Sigmoid colon (tissue), 7 donors: Measurements from ENCODE around the gene P2RX4. TPM values are rescaled to one million over a fixed set of nuclear protein-coding genes. Genes with fewer than 3 reads are reported as not detected.
"Not testable (repeated sequence)": the region's sequence is repeated elsewhere in the genome, so short reads cannot be mapped to it uniquely, and the experiment has no call there.

ENCODE experiments used
- DNase-seq: peaks from one replicate; pipeline ENCODE4 v3.0.0-alpha.2; 2019
- H3K27ac ChIP-seq, 4 donors: fragments of 200-600 bp; sonication (generic); one replicate each; pipeline ENCODE4 v1.5.1; 2016 to 2019; ENCODE audit warnings: mild to moderate bottlenecking in 1 of 4
- H3K27me3 ChIP-seq, 3 donors: fragments of 200-600 bp; sonication (generic); one replicate each; pipeline ENCODE4 v1.5.1; 2019; ENCODE audit warnings: mild to moderate bottlenecking in 1 of 3
- H3K36me3 ChIP-seq, 4 donors: fragments of 200-600 bp; sonication (generic); one replicate each; pipeline ENCODE4 v1.5.1; 2016 to 2019
- H3K4me1 ChIP-seq, 4 donors: fragments of 200-600 bp; sonication (generic); one replicate each; pipeline ENCODE4 v1.5.1; 2017 to 2019
- H3K4me3 ChIP-seq, 4 donors: fragments of 200-600 bp; sonication (generic); one replicate each; pipeline ENCODE4 v1.5.1; 2017 to 2019; ENCODE audit warnings: mild to moderate bottlenecking in 2 of 4, moderate library complexity in 1 of 4
- H3K9me3 ChIP-seq, 4 donors: fragments of 200-600 bp in 3 of 4; sonication (generic) in 3 of 4; one replicate each; pipeline versions ENCODE4 v1.5.1 to v1.6.1; 2013 to 2019
- EP300 ChIP-seq, 4 donors: sonication (generic); formaldehyde crosslinking; IDR thresholded peaks; one replicate each; pipeline ENCODE4 v1.6.1; 2017; ENCODE audit warnings: antibody characterized with exemption in 4 of 4
- POLR2A ChIP-seq, 2 donors: fragments of 450-650 bp; IDR thresholded peaks; one replicate each; pipeline ENCODE4 v1.6.1; 2016; ENCODE audit warnings: antibody characterized with exemption in 2 of 2, mild to moderate bottlenecking in 2 of 2, moderate library complexity in 2 of 2
- POLR2AphosphoS5 ChIP-seq, 4 donors: sonication (generic); formaldehyde crosslinking; IDR thresholded peaks; one replicate each; pipeline ENCODE4 v1.6.1; 2017; ENCODE audit warnings: antibody characterized with exemption in 4 of 4
- WGBS, 2 donors: extraction: QIAGEN DNeasy Blood & Tissue Kit; methylation state at CpG; one replicate each; pipeline ENCODE4 v1.1.7; 2013; 5-methylcytosine and 5-hydroxymethylcytosine counted together
- intact Hi-C: fragments of 100-400 bp; cut with DNase I; formaldehyde crosslinking; loops from one replicate; pipeline ENCODE4 v1.15.1; 2023
- polyA plus RNA-seq, 3 donors: library from polyadenylated mRNA; stranded (reverse); fragments of 200-250 nt; gene quantifications; one replicate each; pipeline ENCODE4 v1.2.3, GENCODE V29; 2013
- total RNA-seq, 4 donors: library from RNA; depleted of rRNA; stranded (reverse); fragments of >200 nt; gene quantifications; one replicate each; pipeline ENCODE4 v1.1.0, GENCODE V29; 2016
- TF ChIP-seq, protein P1 (sequence below), 4 experiments: fragments of 450-650 bp in 3 of 4; fragments of 200-600 bp in 1 of 4; IDR thresholded peaks; one replicate each; pipeline ENCODE4 v1.5.1; 2016 to 2019; ENCODE audit warnings: antibody characterized with exemption in 4 of 4, mild to moderate bottlenecking in 3 of 4, moderate library complexity in 2 of 4
- donor health status: healthy with polysubstance abuse.
- donor health status: Bipolar disorder and iron deficiency.
- donor health status: healthy.

P2RX4 gene, protein sequence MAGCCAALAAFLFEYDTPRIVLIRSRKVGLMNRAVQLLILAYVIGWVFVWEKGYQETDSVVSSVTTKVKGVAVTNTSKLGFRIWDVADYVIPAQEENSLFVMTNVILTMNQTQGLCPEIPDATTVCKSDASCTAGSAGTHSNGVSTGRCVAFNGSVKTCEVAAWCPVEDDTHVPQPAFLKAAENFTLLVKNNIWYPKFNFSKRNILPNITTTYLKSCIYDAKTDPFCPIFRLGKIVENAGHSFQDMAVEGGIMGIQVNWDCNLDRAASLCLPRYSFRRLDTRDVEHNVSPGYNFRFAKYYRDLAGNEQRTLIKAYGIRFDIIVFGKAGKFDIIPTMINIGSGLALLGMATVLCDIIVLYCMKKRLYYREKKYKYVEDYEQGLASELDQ
- total RNA-seq (10 to 100 TPM; 26.0 to 36.9 (median 33.6) TPM), polyA plus RNA-seq (10 to 100 TPM; 37.9 to 84.4 (median 53.5) TPM)

DNA sequence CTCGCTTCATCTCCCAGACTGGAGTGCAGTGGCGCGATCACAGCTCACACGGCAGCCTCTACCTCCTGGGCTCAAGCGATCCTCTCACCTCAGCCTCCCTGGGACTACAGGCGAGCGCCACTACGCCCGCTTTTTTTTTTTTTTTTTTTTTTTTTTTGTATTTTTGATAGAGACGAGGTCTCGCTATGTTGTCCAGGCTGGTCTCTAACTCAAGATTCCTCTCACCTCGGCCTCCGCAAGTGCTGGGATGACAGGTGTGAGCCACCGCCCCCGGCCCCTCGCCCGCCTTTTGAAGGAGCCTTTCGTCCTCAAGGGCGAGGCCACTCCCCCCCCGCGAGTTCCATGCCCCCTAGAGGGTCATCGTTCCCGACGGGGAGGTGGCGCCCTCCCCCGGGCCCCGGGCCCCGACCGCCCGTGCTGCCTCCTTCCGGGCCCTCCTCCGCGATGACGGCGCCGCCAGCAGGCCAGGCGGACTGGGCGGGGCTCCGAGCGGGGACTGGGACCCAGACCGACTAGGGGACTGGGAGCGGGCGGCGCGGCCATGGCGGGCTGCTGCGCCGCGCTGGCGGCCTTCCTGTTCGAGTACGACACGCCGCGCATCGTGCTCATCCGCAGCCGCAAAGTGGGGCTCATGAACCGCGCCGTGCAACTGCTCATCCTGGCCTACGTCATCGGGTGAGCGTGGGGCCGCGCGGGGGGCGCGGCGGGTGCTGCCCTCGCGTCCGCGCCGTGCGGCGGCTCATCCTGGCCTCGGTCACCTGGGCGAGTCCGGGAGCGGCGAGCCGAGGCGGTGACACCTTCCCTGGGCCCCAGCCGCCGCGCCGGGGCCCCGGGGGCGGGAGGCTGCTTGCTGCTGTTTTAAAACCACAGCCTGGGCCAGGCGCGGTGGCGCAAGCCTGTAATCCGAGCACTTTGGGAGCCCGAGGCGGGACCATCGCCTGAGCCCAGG is at the start of gene P2RX4:
Gene P2RX4 (plus strand): TSS at position 506 of the 949 bp plus-strand sequence. CDS start 36 bp downstream, at position 542.
- H3K27me3 ChIP-seq, result no peaks in the 10 kb centered on the region
- H3K36me3 ChIP-seq, result peaks cover 0 to 4% (median 0%) of the 10 kb centered on the region in 4 donors
- peak; percentile 94 for DNase-seq
- H3K9me3 ChIP-seq, result no peaks in the 10 kb centered on the region
- 7% methylated on average over 97 of the region's 97 CpGs for WGBS, 2 donors
- peak within 1 kb of the TSS; percentile 62 to 73 (median 68) for H3K4me3 ChIP-seq
- peak within 1 kb of the TSS; percentile 89 to 91 (median 90) for H3K27ac ChIP-seq
- intact Hi-C loops, result loop anchor here (2.0 to 10.0 kb wide), 2 partner anchors 77 to 85 kb away; partner anchors contain the start of genes CAMKK2 and P2RX7
- H3K4me1 ChIP-seq, result peaks cover 0 to 21% (median 15%) of the 10 kb centered on the region in 4 donors
- TF ChIP-seq EP300 (IDR thresholded peaks at IDR 0.05), result no peak
- TF ChIP-seq POLR2AphosphoS5 (IDR thresholded peaks at IDR 0.05), result peak; percentile 66 to 94 (median 86)
- TF ChIP-seq, protein P1, sequence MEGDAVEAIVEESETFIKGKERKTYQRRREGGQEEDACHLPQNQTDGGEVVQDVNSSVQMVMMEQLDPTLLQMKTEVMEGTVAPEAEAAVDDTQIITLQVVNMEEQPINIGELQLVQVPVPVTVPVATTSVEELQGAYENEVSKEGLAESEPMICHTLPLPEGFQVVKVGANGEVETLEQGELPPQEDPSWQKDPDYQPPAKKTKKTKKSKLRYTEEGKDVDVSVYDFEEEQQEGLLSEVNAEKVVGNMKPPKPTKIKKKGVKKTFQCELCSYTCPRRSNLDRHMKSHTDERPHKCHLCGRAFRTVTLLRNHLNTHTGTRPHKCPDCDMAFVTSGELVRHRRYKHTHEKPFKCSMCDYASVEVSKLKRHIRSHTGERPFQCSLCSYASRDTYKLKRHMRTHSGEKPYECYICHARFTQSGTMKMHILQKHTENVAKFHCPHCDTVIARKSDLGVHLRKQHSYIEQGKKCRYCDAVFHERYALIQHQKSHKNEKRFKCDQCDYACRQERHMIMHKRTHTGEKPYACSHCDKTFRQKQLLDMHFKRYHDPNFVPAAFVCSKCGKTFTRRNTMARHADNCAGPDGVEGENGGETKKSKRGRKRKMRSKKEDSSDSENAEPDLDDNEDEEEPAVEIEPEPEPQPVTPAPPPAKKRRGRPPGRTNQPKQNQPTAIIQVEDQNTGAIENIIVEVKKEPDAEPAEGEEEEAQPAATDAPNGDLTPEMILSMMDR (IDR thresholded peaks at IDR 0.05), result no peak
- TF ChIP-seq POLR2A (IDR thresholded peaks at IDR 0.05), result peak; percentile 65 to 67

DNA sequence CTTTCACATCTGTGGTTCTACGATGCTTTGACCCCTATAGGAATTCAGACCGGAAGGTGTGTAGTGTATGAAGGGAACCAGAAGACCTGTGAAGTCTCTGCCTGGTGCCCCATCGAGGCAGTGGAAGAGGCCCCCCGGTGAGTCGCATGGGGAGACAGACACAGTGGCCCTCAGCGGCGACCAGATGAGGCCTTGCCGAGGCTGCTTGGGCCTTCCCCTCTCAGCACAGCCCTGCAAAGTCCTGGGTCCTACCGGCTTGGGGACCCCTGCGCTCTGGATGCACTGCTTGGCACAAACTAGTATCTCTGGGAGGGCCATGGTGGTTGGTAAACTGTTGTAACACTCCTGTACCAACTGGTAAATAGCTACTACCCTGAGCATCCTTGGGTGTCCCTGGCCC is 47.5 kb upstream of the P2RX4 start:
- no peaks in the 10 kb centered on the region for H3K4me1 ChIP-seq
- H3K36me3 ChIP-seq, result peaks cover 0 to 71% (median 2%) of the 10 kb centered on the region in 4 donors
- TF ChIP-seq, protein P1 (IDR thresholded peaks at IDR 0.05), result no peak
- TF ChIP-seq POLR2A (IDR thresholded peaks at IDR 0.05) (no peak), EP300 (IDR thresholded peaks at IDR 0.05) (no peak), POLR2AphosphoS5 (IDR thresholded peaks at IDR 0.05) (no peak)
- H3K9me3 ChIP-seq, result no peaks in the 10 kb centered on the region
- no peak overlapping the region for H3K27ac ChIP-seq
- no peak overlapping the region for H3K4me3 ChIP-seq
- intact Hi-C loops, result no loop called here
- H3K27me3 ChIP-seq, result no peaks in the 10 kb centered on the region
- no peak for DNase-seq
- WGBS, 2 donors, result 93 to 96% methylated on average over 10 of the region's 10 CpGs

DNA sequence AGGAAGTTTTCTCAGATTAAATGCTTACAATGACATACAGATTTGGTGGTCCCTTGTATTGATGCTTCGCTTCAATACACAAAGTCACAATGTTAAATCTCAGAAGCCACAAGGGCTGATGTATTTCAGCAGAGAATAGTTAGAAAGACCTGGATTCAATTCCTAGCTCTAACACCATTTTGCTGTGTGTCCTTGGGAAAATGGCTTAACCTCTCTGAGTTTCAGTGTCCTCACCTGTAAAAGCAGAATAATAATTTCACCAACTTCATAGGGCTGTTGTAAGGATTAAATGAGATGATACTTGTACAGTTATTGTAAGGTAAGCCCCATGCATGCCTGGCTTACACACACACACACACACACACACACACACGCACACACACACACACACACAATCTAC is 46.9 kb upstream of the P2RX4 start:
- no peak for DNase-seq
- TF ChIP-seq POLR2A (IDR thresholded peaks at IDR 0.05), result no peak
- TF ChIP-seq EP300 (IDR thresholded peaks at IDR 0.05), result no peak
- TF ChIP-seq, protein P1 (IDR thresholded peaks at IDR 0.05), result no peak
- TF ChIP-seq POLR2AphosphoS5 (IDR thresholded peaks at IDR 0.05), result no peak
- Histone ChIP-seq H3K4me3 (no peak overlapping the region), H3K9me3 (no peaks in the 10 kb centered on the region), H3K27me3 (no peaks in the 10 kb centered on the region), H3K4me1 (no peaks in the 10 kb centered on the region), H3K36me3 (peaks cover 0 to 70% (median 2%) of the 10 kb centered on the region in 4 donors), H3K27ac (no peak overlapping the region)
- WGBS, 2 donors, result 62 to 92% methylated on average over 2 of the region's 2 CpGs
- intact Hi-C loops, result no loop called here

DNA sequence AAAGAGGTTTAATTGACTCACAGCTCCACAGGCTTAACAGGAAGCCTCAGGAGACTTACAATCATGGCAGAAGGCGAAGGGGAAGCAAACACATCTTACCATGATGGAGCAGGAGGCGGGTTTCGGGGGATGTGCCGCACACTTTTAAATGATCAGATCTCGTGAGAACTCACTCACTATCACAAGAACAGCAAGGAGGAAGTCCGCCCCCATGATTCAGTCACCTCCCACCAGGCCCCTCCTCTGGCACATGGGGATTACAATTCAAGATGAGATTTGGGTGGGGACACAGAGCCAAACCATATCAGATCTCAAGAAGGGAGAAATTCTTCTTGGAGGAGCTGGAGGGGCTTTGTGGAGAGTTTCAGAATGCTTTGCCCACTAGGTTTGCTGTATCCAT is 45.1 kb upstream of the P2RX4 start:
- H3K4me1 ChIP-seq, H3K9me3 ChIP-seq, H3K4me3 ChIP-seq, intact Hi-C loops, H3K27me3 ChIP-seq, DNase-seq, H3K27ac ChIP-seq: not testable (repeated sequence)
- 96 to 97% methylated on average over 6 of the region's 6 CpGs for WGBS, 2 donors
- peaks cover 0 to 79% (median 2%) of the 10 kb centered on the region in 4 donors for H3K36me3 ChIP-seq

DNA sequence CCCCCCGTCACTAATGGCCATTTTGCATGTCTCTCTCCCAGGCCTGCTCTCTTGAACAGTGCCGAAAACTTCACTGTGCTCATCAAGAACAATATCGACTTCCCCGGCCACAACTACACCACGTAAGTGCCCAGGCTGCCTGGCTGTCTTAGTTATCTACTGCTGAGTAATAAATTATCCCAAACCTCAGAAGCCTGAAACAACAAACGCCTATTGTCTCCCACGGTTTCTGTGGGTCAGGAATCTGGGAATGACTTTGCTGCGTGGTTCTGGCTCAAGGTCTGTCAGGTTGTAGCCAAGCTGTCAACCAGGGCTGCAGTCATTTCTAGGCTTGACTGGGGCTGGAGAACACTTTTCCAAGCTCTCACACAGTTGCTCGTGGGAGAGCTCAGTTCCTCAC is 44.6 kb upstream of the P2RX4 start:
- Histone ChIP-seq H3K4me1 (no peaks in the 10 kb centered on the region), H3K27ac (no peak overlapping the region), H3K9me3 (no peaks in the 10 kb centered on the region), H3K36me3 (peaks cover 0 to 78% (median 2%) of the 10 kb centered on the region in 4 donors), H3K4me3 (no peak overlapping the region), H3K27me3 (no peaks in the 10 kb centered on the region)
- DNase-seq, result no peak
- intact Hi-C loops, result no loop called here
- 85 to 86% methylated on average over 9 of the region's 9 CpGs for WGBS, 2 donors
- TF ChIP-seq POLR2A (IDR thresholded peaks at IDR 0.05), result no peak
- no peak for TF ChIP-seq EP300 (IDR thresholded peaks at IDR 0.05)
- TF ChIP-seq, protein P1 (IDR thresholded peaks at IDR 0.05), result no peak
- no peak for TF ChIP-seq POLR2AphosphoS5 (IDR thresholded peaks at IDR 0.05)
